NCI-H128 (cell line): ENCODE data around the gene FOXF1.

Experiments
- DNase-seq: peaks from one replicate; lab custom pipeline; 2025; ENCODE audit not compliant: unreplicated experiment; lab: John Stamatoyannopoulos, UW

FOXF1 gene

DNA sequence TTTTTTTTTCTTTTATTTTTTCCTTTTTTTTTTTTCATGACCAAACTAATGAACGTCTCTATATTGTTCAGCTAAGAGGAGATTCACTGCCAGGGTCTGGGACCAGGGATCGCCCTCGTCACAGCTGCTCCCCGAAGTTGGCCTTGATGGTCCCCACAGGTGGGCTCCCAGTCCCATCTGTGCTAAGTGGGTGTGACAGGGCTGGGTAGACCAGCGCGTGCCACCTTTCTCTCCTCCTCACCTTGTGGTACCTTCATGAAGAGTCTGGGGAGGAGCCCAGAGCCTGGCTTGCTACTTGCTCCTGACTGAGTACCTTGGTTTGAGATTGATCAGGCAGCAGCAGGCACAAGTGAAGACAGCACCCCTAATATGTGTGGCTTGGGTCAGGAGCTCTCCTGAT, 6.5 kb upstream of the FOXF1 start:
- no peak for DNase-seq

- no peak for DNase-seq
Measured at GRCh38 chr16:86504315-86505184, 5.8 kb upstream of the FOXF1 start.

GRCh38 chr16:86505185-86505898, 5.0 kb upstream of the FOXF1 start:
- DNase-seq, result no peak

GRCh38 chr16:86505899-86506864, 4.1 kb upstream of the FOXF1 start:
- no peak for DNase-seq

GRCh38 chr16:86507173-86508027, 2.9 kb upstream of the FOXF1 start:
- no peak for DNase-seq

GRCh38 chr16:86508028-86508946, 2.0 kb upstream of the FOXF1 start:
- DNase-seq, result no peak

GRCh38 chr16:86508947-86509758, 1.2 kb upstream of the FOXF1 start:
- no peak for DNase-seq

DNA sequence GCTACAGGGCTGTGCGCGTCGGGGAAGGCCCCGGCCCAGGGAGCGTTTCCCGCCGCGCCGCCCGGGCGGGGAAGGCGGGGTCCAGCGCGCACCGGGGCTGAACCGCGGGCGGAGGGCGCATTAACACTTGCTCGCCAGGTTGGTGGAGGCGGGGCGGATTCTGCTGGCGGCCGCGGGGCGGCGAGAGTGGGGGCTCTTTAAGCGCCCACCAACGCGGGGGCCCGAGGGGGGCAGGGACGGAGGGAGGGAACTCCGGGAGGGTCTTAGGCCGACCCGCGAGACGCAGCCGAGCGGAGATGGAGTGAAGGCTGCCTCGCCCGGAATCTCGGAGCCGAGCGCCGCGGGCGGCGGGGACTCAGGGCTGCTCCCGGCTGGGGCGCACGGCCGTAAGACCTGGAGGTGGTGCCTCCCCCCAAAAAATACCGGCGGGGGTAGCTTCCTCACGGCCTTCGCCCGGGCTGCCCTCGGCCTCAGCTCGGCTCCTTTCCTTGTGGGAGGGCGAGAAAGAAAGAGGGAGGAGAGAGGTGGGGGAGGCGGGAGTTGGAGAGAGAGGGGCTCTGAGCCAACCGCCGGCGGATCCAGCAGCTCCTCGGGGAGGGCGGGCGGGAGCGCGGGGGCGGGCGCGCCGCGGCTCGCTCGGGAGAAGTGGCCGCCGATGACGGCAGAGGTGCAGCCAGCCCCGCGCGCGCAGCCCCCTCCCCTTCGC, 415 bp upstream of the FOXF1 start:
- no peak for DNase-seq

DNA sequence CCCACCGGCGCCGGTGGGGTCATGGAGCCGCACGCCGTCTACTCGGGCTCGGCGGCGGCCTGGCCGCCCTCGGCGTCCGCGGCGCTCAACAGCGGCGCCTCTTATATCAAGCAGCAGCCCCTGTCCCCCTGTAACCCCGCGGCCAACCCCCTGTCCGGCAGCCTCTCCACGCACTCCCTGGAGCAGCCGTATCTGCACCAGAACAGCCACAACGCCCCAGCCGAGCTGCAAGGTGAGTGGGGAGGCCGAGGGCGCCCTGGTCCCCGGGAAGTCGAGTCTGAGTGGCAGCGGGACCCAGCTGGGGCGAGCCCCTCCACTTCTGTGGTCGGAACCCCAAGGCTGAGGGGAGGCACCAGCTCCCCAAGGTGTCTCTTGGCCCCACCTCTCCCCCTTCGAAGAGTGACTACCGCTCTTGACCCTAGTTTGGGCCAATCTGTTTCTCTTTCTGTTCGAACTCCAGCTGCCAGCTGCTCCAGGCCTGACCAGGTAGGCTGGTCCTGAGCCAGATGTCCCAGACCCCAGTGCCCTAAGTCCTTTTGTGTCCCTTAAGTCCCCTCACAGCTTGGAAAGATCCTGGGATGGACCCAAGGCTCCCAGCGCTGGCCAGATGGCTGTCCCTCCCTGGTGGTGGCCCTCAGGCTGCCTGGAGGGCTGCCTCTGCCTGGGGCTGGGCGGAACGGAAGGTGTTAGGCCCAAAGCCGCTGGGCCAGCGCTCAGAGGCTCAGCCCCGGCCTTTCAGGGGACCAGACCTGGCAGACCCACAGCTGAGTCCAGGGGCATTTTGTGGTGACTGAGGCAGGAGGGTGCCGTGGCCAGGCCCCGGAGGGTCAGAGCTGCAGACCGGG, 1.2 kb downstream of the FOXF1 start:
- DNase-seq, result no peak

- DNase-seq, result no peak
Measured at GRCh38 chr16:86512301-86512859, 2.1 kb downstream of the FOXF1 start.

DNA sequence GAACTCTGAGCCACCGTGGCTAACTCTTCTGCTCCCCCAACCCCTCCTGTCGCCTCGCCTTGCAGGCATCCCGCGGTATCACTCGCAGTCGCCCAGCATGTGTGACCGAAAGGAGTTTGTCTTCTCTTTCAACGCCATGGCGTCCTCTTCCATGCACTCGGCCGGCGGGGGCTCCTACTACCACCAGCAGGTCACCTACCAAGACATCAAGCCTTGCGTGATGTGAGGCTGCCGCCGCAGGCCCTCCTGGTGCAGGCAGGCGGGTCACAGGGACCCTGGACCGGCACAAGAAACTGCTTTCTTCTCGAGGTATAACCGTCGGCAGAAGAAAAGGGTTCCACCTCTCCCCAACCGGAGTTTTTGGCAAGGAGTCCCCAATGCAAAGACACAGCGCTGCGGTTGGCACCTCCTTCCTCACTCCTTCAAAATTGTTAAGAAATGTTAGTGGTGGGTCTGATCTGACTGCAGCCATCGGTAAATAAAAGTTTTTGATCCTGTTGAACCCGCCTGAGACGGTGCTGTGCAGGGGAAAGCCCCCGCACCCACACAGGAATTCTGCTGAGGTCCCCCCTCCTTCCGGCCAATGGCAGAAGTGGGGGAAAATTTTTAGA, 2.6 kb downstream of the FOXF1 start:
- no peak for DNase-seq

DNA sequence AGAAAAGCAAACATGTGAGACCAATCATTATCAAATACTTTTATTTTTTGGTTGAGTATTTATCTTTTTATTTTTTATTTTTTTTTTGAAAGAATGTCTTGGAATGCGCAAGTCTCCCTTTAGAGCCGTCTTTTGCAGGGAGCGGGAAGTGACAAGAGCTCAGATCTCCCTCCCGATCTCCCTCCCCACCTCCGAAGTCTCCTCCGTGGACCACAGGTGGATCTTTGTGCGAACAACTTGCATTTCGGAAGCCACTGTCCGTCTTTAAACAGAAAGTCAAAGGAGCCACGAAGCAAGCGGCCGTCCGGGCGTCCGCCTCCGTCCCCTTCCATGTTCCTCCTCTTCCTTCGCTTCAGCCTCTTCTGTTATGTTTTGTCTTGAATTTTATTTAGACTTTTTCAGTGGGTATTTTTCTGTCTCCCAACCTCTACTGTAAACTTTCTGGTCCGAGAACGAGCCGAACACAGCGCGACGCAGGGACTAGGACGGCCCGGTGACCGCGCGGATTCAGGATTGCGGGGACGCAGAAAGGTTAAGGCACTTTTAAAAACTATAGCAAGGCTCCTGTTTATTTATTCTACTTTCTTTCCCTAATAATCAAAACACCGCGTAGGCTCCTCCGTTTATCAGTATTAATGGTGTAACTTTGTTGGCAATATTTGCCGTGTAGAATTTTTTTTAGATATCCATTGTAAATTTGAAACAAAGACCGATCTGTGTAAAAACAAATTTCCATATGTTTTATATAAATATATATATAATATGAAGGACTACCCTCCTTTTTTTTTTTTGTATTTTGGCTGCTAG, 3.3 kb downstream of the FOXF1 start:
- DNase-seq, result no peak

DNA sequence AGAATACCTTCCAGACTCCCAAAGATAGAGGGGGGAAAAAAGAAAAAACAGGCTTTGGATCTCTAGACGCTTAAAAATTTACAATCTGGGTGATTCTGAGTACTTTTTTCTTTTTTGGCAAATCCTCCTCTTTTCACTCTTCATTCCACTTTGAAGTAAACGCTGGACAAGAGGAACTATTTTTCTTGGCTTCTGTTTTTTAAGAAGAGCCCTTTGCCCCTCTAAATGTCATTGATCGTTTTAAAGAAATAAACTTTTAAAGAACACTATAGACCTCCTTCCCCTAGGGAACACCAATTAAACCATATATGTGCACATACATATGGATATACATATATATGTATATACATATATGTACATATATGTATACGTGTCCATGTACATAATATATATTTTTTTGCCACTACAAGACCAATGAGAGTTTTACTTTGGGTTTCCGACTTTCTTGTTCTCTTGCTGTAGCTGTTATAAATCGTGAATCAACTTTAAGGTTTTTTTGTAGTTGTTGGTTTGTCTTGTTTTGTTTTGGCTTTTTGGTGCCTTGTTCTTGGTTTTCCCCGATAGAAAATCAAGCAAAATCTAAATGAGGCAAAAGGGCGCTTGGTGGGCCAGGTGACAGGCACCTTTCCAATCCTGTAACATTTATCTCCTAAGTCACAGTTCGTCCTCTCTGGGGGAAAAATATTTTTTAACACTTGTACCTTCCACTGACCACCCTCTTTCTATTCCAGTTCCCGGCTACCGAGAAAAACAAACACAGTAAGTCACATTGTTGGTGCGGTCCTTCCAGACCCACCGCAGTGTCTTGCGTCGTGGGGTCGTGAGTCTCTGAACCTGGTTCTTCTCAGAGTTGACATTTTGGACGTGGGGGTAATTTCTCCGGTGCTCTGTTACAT, 4.4 kb downstream of the FOXF1 start:
- DNase-seq, result no peak

- DNase-seq, result no peak
Measured at GRCh38 chr16:86515413-86515776, 5.1 kb downstream of the FOXF1 start.
